Activated CD8-positive, alpha-beta memory T cell treated with anti-CD3 and anti-CD28 coated beads for 1 hour (primary cell): ENCODE data around the gene IL11.

Experiments used
- DNase-seq, 2 donors: peaks; one replicate each; pipeline ENCODE4 v3.0.0-alpha.2; 2020; ENCODE audit warnings: low read depth in 1 of 2; ENCODE audit errors: extremely low read depth in 1 of 2

Gene IL11

GRCh38 chr19:55353803-55354697 lies 16.2 kb downstream of the IL11 start:
- DNase-seq = peak in 1 of 2 donors; percentile 49

GRCh38 chr19:55353356-55353802 lies 16.9 kb downstream of the IL11 start:
- DNase-seq = no peak

GRCh38 chr19:55352549-55353145 lies 17.6 kb downstream of the IL11 start:
- no peak for DNase-seq

GRCh38 chr19:55352040-55352439 lies 18.2 kb downstream of the IL11 start:
- no peak for DNase-seq

- DNase-seq = no peak
Observed at GRCh38 chr19:55350620-55351315, 19.5 kb downstream of the IL11 start.

GRCh38 chr19:55348317-55349034 lies 21.8 kb downstream of the IL11 start:
- no peak for DNase-seq

- DNase-seq = no peak
Observed at GRCh38 chr19:55347442-55348009, 22.7 kb downstream of the IL11 start.

- DNase-seq = no peak
Observed at GRCh38 chr19:55346725-55347441, 23.4 kb downstream of the IL11 start.

GRCh38 chr19:55345818-55346724 lies 24.2 kb downstream of the IL11 start:
- DNase-seq = no peak

GRCh38 chr19:55345101-55345817 lies 25.0 kb downstream of the IL11 start:
- DNase-seq = no peak

- DNase-seq = no peak
Observed at GRCh38 chr19:55344444-55344843, 25.8 kb downstream of the IL11 start.

GRCh38 chr19:55341595-55342531 lies 28.4 kb downstream of the IL11 start:
- DNase-seq = no peak

- peak in 1 of 2 donors; percentile 19 for DNase-seq
Observed at GRCh38 chr19:55341171-55341588, 29.1 kb downstream of the IL11 start.

GRCh38 chr19:55340784-55341147 lies 29.5 kb downstream of the IL11 start:
- no peak for DNase-seq

- no peak for DNase-seq
Observed at GRCh38 chr19:55339889-55340783, 30.1 kb downstream of the IL11 start.
